HCT116 (cell line): ENCODE measurements around the gene SLC29A1. TPM values are rescaled to one million over a fixed set of nuclear protein-coding genes. Genes with fewer than 3 reads are reported as not detected.

Source experiments
- ATAC-seq: fragments of 200-7000 bp; cut with Tn5 transposase; 2 replicates; pipeline ENCODE4 v1.9.1; 2020; ENCODE audit warnings: mild to moderate bottlenecking, moderate library complexity
- BruUV-seq: library from RNA; stranded (reverse); fragments of 400-500 nt; replicated peaks from 2 replicates; lab custom pipeline; 2021; lab: Mats Ljungman, UMichigan
- CTCF ChIA-PET: fragments of 300-600 bp; sonication (Branson Sonifier 250); formaldehyde crosslinking; loops from one replicate; lab custom pipeline; 2021; ENCODE audit warnings: antibody characterized with exemption; lab: Charles Lee
- POLR2A ChIA-PET: fragments of 300-600, 350-600 bp; sonication (Branson Sonifier 250); formaldehyde crosslinking; loops from one replicate; lab custom pipeline; 2021; ENCODE audit warnings: antibody characterized with exemption; lab: Charles Lee
- RAD21 ChIA-PET, 2 experiments: fragments of 300-600 bp; sonication (Branson Sonifier 250); formaldehyde crosslinking; loops; one replicate each; lab custom pipeline; 2023; ENCODE audit warnings: low total read pairs in 2 of 2; ENCODE audit not compliant: uncharacterized antibody in 2 of 2, unreplicated experiment in 2 of 2, low non-redundant PET in 1 of 2; lab: Charles Lee
- DNase-seq: peaks from one replicate; pipeline ENCODE4 v3.0.0-alpha.2; 2010; ENCODE audit warnings: low read depth, low spot score
- H2AFZ ChIP-seq: fragments of 200-600 bp; shearing (Covaris generic), sonication (generic); 2 replicates; pipeline ENCODE4 v1.6.1; 2017; ENCODE audit warnings: low read depth, mixed run types, mixed read lengths, antibody characterized with exemption, low read length; ENCODE audit not compliant: poor library complexity, severe bottlenecking
- H3K27ac ChIP-seq: 2 replicates; pipeline ENCODE4 v1.5.1; 2012; ENCODE audit warnings: low read depth, low read length
- H3K27me3 ChIP-seq: fragments of 200-600 bp; sonication (generic); 2 replicates; pipeline ENCODE4 v1.6.1; 2016; ENCODE audit warnings: mixed run types, low read length, mixed read lengths; ENCODE audit not compliant: insufficient read depth
- H3K36me3 ChIP-seq, 2 experiments: fragments of 200-500 bp in 1 of 2; fragments of 200-600 bp in 1 of 2; sonication (Bioruptor generic) in 1 of 2; sonication (generic) in 1 of 2; 2 replicates each; pipeline versions ENCODE4 v1.5.1 to v1.6.1; 2014 to 2016; ENCODE audit warnings: low read length in 2 of 2, inconsistent platforms in 1 of 2, mixed read lengths in 1 of 2, mixed run types in 1 of 2; ENCODE audit not compliant: insufficient read depth in 2 of 2, control insufficient read depth in 1 of 2
- H3K4me1 ChIP-seq, 2 experiments: fragments of 200-600 bp in 1 of 2; sonication (generic) in 1 of 2; 2 replicates each; pipeline versions ENCODE4 v1.5.1 to v1.6.1; 2012 to 2017; ENCODE audit warnings: low read length in 2 of 2, inconsistent platforms in 1 of 2, mild to moderate bottlenecking in 1 of 2, mixed read lengths in 1 of 2, mixed run types in 1 of 2, moderate library complexity in 1 of 2; ENCODE audit not compliant: insufficient read depth in 2 of 2, control insufficient read depth in 1 of 2
- H3K4me2 ChIP-seq: fragments of 200-600 bp; sonication (generic); 2 replicates; pipeline ENCODE4 v1.6.1; 2017; ENCODE audit warnings: mixed run types, low read length, mixed read lengths
- H3K4me3 ChIP-seq, 2 experiments: fragments of 200-600 bp in 1 of 2; sonication (generic) in 1 of 2; replicated peaks in 1 of 2; 2 replicates each; pipeline ENCODE4 v1.5.1; 2011 to 2016; ENCODE audit warnings: low read length in 2 of 2, control low read depth in 1 of 2, low read depth in 1 of 2, mild to moderate bottlenecking in 1 of 2, mixed read lengths in 1 of 2, mixed run types in 1 of 2
- H3K79me2 ChIP-seq: fragments of 200-600 bp; sonication (generic); 2 replicates; pipeline ENCODE4 v1.6.1; 2017; ENCODE audit warnings: mild to moderate bottlenecking, mixed run types, low read length, moderate library complexity, mixed read lengths; ENCODE audit not compliant: insufficient read depth
- H3K9ac ChIP-seq: fragments of 200-600 bp; sonication (generic); 2 replicates; pipeline ENCODE4 v1.6.1; 2016; ENCODE audit warnings: low read length, mixed read lengths
- H3K9me2 ChIP-seq: fragments of 200-600 bp; sonication (generic), shearing (Covaris generic); 2 replicates; pipeline ENCODE4 v1.6.1; 2017; ENCODE audit warnings: mixed run types, mild to moderate bottlenecking, moderate library complexity; ENCODE audit not compliant: insufficient read depth
- H3K9me3 ChIP-seq, 2 experiments: fragments of 200-500 bp in 1 of 2; fragments of 200-600 bp in 1 of 2; sonication (Bioruptor generic) in 1 of 2; sonication (generic) in 1 of 2; 2 replicates each; pipeline ENCODE4 v1.6.1; 2014 to 2017; ENCODE audit warnings: low read length in 2 of 2, mixed read lengths in 2 of 2, inconsistent platforms in 1 of 2, low read depth in 1 of 2, mild to moderate bottlenecking in 1 of 2, mixed run types in 1 of 2, moderate library complexity in 1 of 2; ENCODE audit not compliant: control insufficient read depth in 1 of 2, insufficient read depth in 1 of 2
- H4K20me1 ChIP-seq: fragments of 200-600 bp; sonication (generic), shearing (Covaris generic); 2 replicates; pipeline ENCODE4 v1.6.1; 2017; ENCODE audit warnings: mixed run types, mild to moderate bottlenecking, moderate library complexity; ENCODE audit not compliant: insufficient read depth
- CBX3 ChIP-seq: IDR thresholded peaks from 2 replicates; pipeline ENCODE4 v1.6.1; 2012; ENCODE audit warnings: low read depth
- CEBPB ChIP-seq: IDR thresholded peaks from 2 replicates; pipeline ENCODE4 v1.6.1; 2012; ENCODE audit warnings: low read depth
- EGR1 ChIP-seq: IDR thresholded peaks from 2 replicates; pipeline ENCODE4 v1.6.1; 2012; ENCODE audit warnings: low read depth
- EZH2phosphoT487 ChIP-seq: fragments of 200-600 bp; IDR thresholded peaks from 2 replicates; pipeline ENCODE4 v1.6.1; 2018; ENCODE audit warnings: antibody characterized with exemption, borderline replicate concordance
- JUND ChIP-seq: IDR thresholded peaks from 2 replicates; pipeline ENCODE4 v1.6.1; 2012
- MAX ChIP-seq: IDR thresholded peaks from 2 replicates; pipeline ENCODE4 v1.6.1; 2012
- RAD21 ChIP-seq: IDR thresholded peaks from 2 replicates; pipeline ENCODE4 v1.6.1; 2012; ENCODE audit warnings: low read depth, mild to moderate bottlenecking
- YY1 ChIP-seq: IDR thresholded peaks from 2 replicates; pipeline ENCODE4 v1.6.1; 2011; ENCODE audit warnings: low read length, low read depth, moderate library complexity, mild to moderate bottlenecking; ENCODE audit not compliant: insufficient replicate concordance; ENCODE audit errors: extremely low read depth
- ZBTB33 ChIP-seq: IDR thresholded peaks from 2 replicates; pipeline ENCODE4 v1.6.1; 2011; ENCODE audit warnings: mild to moderate bottlenecking, low read length, moderate library complexity; ENCODE audit not compliant: insufficient replicate concordance; ENCODE audit errors: extremely low read depth
- ZFX ChIP-seq: fragments of 450-650 bp; IDR thresholded peaks from 2 replicates; pipeline ENCODE4 v1.6.1; 2017
- ZNF274 ChIP-seq: fragments of 200-500 bp; sonication (Bioruptor generic); IDR thresholded peaks from 2 replicates; pipeline ENCODE4 v1.6.1; 2014; ENCODE audit warnings: mild to moderate bottlenecking, low read depth, low read length, inconsistent platforms
- intact Hi-C: fragments of 100-400 bp; cut with micrococcal nuclease; formaldehyde crosslinking; loops from 2 replicates; pipeline ENCODE4 v1.10.0; 2022
- total RNA-seq: library from RNA; stranded (reverse); gene quantifications from one replicate; pipeline ENCODE4 v1.2.1, GENCODE V29; 2021; ENCODE audit not compliant: unreplicated experiment
- TF ChIP-seq, protein P1 (sequence below), 3 experiments: fragments of 200-600 bp in 1 of 3; sonication (generic) in 1 of 3; IDR thresholded peaks in 2 of 3; conservative IDR thresholded peaks in 1 of 3; 2 replicates each; pipeline ENCODE4 v1.5.1; 2012 to 2017; ENCODE audit warnings: low read depth in 2 of 3, low read length in 2 of 3, antibody characterized with exemption in 1 of 3, borderline replicate concordance in 1 of 3, control low read depth in 1 of 3, mild to moderate bottlenecking in 1 of 3, mixed read lengths in 1 of 3, mixed run types in 1 of 3, moderate library complexity in 1 of 3; ENCODE audit not compliant: insufficient read depth in 1 of 3
- TF ChIP-seq, protein P2 (sequence below): IDR thresholded peaks from 2 replicates; pipeline ENCODE4 v1.6.1; 2012
- TF ChIP-seq, protein P3 (sequence below): IDR thresholded peaks from 2 replicates; pipeline ENCODE4 v1.6.1; 2012; ENCODE audit warnings: low read depth

The SLC29A1 gene
- total RNA-seq, 1 experiment from 2014 or later = 67.6 TPM

- CTCF ChIA-PET = no interaction called here
- H3K27me3 ChIP-seq = no peaks in the 10 kb centered on the region
Observed at GRCh38 chr6:44214307-44214706, 9.1 kb upstream of the SLC29A1 start.

More at GRCh38 chr6:44214307-44214706, 9.1 kb upstream of the SLC29A1 start:
- Histone ChIP-seq H3K79me2 (no peaks in the 10 kb centered on the region), H2AFZ (no peak overlapping the region), H3K27ac (no peak overlapping the region), H3K36me3 (no peaks in the 10 kb centered on the region), H4K20me1 (no peaks in the 10 kb centered on the region), H3K4me2 (no peak overlapping the region), H3K9me3 (no peaks in the 10 kb centered on the region), H3K4me1 (peaks cover 12 to 14% of the 10 kb centered on the region in 2 experiments; a peak in 3 of 4 replicates), H3K9me2 (no peaks in the 10 kb centered on the region), H3K4me3 (no peak overlapping the region)
- ChIA-PET RAD21 (no interaction called here), POLR2A (no interaction called here)
- no peak for DNase-seq
- no peak for ATAC-seq
- no TSS peak for BruUV-seq
- no peak for TF ChIP-seq JUND
- TF ChIP-seq CEBPB = no peak
- no peak for TF ChIP-seq MAX
- no peak for TF ChIP-seq YY1
- TF ChIP-seq, protein P1, sequence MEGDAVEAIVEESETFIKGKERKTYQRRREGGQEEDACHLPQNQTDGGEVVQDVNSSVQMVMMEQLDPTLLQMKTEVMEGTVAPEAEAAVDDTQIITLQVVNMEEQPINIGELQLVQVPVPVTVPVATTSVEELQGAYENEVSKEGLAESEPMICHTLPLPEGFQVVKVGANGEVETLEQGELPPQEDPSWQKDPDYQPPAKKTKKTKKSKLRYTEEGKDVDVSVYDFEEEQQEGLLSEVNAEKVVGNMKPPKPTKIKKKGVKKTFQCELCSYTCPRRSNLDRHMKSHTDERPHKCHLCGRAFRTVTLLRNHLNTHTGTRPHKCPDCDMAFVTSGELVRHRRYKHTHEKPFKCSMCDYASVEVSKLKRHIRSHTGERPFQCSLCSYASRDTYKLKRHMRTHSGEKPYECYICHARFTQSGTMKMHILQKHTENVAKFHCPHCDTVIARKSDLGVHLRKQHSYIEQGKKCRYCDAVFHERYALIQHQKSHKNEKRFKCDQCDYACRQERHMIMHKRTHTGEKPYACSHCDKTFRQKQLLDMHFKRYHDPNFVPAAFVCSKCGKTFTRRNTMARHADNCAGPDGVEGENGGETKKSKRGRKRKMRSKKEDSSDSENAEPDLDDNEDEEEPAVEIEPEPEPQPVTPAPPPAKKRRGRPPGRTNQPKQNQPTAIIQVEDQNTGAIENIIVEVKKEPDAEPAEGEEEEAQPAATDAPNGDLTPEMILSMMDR (IDR thresholded peaks at IDR 0.05 in 2 of 3, conservative IDR thresholded peaks at IDR 0.05 in 1 of 3; ENCODE audit: borderline replicate concordance in 1 of 3, insufficient read depth in 1 of 3, low read depth in 2 of 3, low read length in 2 of 3) = no peak
- TF ChIP-seq, protein P2, sequence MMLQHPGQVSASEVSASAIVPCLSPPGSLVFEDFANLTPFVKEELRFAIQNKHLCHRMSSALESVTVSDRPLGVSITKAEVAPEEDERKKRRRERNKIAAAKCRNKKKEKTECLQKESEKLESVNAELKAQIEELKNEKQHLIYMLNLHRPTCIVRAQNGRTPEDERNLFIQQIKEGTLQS = no peak
- no peak for TF ChIP-seq ZNF274
- TF ChIP-seq CBX3 = no peak
- TF ChIP-seq ZBTB33 = no peak
- no peak for TF ChIP-seq RAD21
- TF ChIP-seq, protein P3, sequence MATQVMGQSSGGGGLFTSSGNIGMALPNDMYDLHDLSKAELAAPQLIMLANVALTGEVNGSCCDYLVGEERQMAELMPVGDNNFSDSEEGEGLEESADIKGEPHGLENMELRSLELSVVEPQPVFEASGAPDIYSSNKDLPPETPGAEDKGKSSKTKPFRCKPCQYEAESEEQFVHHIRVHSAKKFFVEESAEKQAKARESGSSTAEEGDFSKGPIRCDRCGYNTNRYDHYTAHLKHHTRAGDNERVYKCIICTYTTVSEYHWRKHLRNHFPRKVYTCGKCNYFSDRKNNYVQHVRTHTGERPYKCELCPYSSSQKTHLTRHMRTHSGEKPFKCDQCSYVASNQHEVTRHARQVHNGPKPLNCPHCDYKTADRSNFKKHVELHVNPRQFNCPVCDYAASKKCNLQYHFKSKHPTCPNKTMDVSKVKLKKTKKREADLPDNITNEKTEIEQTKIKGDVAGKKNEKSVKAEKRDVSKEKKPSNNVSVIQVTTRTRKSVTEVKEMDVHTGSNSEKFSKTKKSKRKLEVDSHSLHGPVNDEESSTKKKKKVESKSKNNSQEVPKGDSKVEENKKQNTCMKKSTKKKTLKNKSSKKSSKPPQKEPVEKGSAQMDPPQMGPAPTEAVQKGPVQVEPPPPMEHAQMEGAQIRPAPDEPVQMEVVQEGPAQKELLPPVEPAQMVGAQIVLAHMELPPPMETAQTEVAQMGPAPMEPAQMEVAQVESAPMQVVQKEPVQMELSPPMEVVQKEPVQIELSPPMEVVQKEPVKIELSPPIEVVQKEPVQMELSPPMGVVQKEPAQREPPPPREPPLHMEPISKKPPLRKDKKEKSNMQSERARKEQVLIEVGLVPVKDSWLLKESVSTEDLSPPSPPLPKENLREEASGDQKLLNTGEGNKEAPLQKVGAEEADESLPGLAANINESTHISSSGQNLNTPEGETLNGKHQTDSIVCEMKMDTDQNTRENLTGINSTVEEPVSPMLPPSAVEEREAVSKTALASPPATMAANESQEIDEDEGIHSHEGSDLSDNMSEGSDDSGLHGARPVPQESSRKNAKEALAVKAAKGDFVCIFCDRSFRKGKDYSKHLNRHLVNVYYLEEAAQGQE = no peak
- TF ChIP-seq EGR1 = no peak
- no peak for TF ChIP-seq ZFX
- no peak for TF ChIP-seq EZH2phosphoT487
- TF ChIP-seq, all 23 proteins: peak for 0
- intact Hi-C loops = no loop called here
- no peak overlapping the region for H3K9ac ChIP-seq
